Fibroblast of peridontal ligament (primary cell): Measurements from ENCODE around the gene RITA1.
A peak's percentile ranks its signal among the peaks of the same experiment; 100 is the strongest.
"Not testable (repeated sequence)": the region's sequence is repeated elsewhere in the genome, so short reads cannot be mapped to it uniquely, and the experiment has no call there.

Experiments
- DNase-seq: peaks from one replicate; pipeline ENCODE4 v3.0.0-alpha.2; 2010; ENCODE audit errors: extremely low read depth

RITA1 gene

GRCh38 chr12:113203852-113204760, 18.6 kb downstream of the RITA1 start:
- DNase-seq: peak; percentile 10

DNA sequence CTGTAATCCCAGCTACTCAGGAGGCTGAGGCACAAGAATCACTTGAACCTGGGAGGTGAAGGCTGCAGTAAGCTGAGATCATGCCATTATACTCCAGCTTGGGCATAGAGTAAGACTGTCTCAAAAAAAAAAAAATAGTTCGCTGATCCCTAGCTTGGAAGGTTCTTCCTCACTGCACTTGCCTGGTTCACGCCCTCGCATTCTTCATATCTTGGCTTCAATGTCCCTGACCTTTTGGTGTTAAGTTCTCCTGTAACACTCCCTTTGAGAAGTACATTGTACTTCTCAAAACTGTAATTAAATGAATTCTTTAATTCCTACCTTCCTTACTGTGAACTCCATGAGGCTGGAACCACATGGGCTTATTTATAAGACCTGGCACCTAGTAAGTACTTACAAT, 19.3 kb downstream of the RITA1 start:
- DNase-seq: no peak

DNA sequence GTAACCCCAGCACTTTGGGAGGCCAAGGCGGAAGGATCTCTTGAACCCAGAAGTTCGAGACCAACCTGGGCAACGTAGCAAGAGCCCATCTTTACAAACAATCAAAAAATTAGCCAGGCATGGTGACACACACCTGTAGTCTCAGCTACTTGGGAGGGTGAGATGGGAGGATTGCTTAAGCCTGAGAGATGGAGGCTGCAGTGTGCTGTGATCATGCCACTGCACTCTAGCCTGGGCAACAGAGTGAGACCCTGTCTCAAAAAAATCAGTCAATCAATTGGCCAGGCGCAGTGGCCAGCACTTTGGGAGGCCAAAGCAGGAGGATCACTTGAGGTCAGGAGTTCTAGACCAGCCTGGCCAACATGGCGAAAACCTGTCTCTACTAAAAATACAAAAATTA, 21.3 kb downstream of the RITA1 start:
- DNase-seq: not testable (repeated sequence)

- no peak for DNase-seq
Measured at GRCh38 chr12:113207613-113208040, 22.1 kb downstream of the RITA1 start.

- peak; percentile 35 for DNase-seq
Measured at GRCh38 chr12:113208041-113208934, 22.8 kb downstream of the RITA1 start.

- DNase-seq: no peak
Measured at GRCh38 chr12:113211160-113211559, 25.6 kb downstream of the RITA1 start.

- DNase-seq: peak; percentile 99
Measured at GRCh38 chr12:113214895-113215400, 29.4 kb downstream of the RITA1 start.

GRCh38 chr12:113216027-113216426, 30.5 kb downstream of the RITA1 start:
- no peak for DNase-seq

DNA sequence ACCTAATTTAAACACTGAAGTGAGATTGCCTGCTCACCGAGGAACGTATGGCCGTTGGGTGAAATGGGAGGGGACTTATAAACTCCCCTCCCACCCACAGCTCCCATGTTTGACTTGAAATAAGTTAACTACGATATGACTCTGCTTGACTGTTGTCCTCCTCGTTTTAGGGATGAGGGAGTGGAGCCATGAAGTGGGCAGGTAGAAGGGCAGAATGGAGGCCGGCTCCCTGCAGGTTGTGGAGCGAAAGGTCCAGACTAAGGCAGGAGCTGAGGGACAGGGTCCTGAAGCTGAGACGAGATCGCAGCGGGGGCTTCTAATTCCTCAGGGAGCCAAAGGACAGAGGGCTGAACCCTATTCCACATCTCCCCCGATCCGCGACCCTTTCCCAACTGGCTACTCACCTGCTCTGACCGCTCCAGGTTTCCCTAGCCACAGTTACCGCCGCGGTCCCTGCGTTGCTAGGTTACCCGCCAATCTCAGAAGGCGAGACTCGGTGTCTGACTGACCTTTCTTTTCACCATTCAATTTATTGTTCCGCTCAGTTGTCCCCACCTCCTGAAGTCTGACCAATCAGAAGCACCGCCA, 35.2 kb downstream of the RITA1 start:
- DNase-seq: peak; percentile 12

DNA sequence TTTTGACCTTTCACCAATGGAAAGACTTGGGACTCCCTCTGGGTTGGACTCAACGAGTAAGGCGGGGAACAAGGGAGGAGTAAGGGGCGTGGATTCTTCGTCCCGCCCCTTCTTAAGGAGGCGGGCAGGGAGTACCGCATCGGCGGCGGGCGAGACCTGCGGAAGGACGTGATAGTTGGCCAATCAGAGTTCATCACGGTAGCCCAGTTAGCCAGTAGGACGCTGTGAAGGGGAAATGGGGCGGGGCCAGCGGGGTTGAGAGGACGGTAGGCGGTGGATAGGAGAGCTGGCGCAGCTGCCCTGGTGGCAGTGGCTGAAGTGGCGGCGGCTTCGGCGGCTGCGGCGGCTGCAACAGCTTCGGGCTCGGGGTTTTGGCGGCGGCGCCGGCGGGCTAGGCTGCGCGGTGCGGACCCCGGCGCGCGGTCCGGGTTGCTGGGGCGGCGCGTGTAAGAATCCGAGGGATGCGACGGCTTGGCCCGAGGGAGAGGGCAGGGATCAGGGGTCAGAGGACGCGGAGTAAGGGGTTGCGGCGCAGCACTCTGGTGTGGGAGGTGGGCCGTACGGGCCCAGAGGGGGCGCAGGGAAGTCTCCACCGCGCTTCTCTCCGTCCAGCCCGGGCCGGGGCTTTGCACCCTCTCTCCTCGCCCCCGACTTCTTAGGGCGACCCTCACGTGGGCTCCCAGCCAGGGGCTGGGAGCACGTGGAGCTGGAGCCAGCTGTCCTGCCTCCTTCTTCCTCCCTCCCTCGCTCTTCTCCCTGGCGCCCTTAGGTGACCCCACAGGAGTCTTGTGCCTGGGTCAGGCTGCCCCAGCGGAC, 35.9 kb downstream of the RITA1 start, which contains the start of gene TPCN1:
TSS of gene TPCN1 (plus strand) at position 284 of the 816 bp plus-strand sequence. CDS start 5,389 bp downstream, outside the sequence.
- DNase-seq: peak; percentile 100

DNA sequence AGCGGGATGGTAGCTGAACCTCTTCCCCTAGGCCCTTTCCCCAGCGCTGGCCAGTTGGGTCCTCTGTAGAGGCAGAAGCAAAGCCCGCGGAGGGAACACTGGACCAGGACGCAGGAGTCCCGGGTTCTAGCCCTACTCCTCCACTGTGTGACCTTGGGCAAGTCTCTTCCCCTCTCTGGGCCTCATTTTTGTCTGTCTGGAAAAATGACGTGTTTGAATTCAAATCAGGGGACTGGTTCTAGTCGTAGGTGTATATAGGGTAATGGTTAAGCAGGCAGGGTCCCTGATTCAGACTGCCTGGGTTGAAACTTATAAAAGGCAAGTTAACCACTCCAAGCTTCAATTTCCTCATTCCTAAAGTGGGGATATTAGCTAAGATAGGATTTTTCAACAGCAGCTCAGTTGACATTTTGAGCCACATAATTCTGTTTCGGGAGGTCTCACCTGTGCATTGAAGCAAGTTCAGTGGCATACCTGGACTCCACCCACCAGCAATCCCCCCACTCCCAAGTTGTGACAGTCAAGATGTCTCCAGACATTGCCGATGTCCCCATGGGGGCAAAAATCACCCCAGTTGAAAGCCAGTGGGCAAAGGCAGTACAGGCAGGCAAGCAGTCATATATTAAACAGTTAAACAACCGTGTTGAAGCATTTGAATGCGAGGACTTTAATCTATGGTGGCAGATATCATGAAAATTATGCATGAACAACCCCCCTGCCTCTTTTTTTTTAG, 36.6 kb downstream of the RITA1 start:
- no peak for DNase-seq

GRCh38 chr12:113222730-113223531, 37.4 kb downstream of the RITA1 start:
- peak; percentile 93 for DNase-seq

- DNase-seq: no peak
Measured at GRCh38 chr12:113224955-113225354, 39.4 kb downstream of the RITA1 start.

- DNase-seq: no peak
Measured at GRCh38 chr12:113226696-113227568, 41.4 kb downstream of the RITA1 start.

- DNase-seq: no peak
Measured at GRCh38 chr12:113227686-113228391, 42.3 kb downstream of the RITA1 start.

- no peak for DNase-seq
Measured at GRCh38 chr12:113228394-113229028, 43.0 kb downstream of the RITA1 start.
